Stomach (tissue), 4 donors: ENCODE results near the gene KLHL29.

Source experiments
- POLR2A ChIP-seq, 4 donors: fragments of 450-650 bp; IDR thresholded peaks; one replicate each; pipeline ENCODE4 v1.6.1; 2016; ENCODE audit warnings: antibody characterized with exemption in 4 of 4, control low read depth in 2 of 4, mild to moderate bottlenecking in 1 of 4, moderate library complexity in 1 of 4
- TF ChIP-seq, protein P1 (sequence below), 7 experiments: fragments of 450-650 bp in 4 of 7; fragments of 200-600 bp in 3 of 7; sonication (generic) in 3 of 7; IDR thresholded peaks; one replicate each; pipeline ENCODE4 v1.5.1; 2016 to 2019; ENCODE audit warnings: antibody characterized with exemption in 7 of 7, control low read depth in 2 of 7, mild to moderate bottlenecking in 1 of 7

DNA sequence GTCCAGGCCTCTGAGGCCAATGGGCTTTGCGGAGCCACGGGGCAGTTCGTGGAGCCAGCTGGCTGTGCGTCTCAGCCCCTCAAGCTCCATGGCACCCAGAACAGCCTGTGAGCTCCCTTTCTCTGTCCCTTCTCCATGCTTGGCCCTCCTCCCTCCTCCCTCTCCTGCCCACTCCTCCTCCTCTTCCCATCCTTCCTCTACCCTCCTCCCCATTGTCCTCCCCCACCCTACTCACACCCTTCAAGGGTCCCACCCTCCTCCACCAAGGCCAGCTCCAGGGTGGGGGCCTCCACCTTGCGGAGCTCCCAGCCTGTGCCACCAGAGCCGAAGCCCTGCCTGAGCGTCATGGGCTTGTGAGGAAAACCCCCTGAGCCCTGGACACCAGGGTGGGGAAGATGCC lies 273.0 kb downstream of the KLHL29 start:
- TF ChIP-seq POLR2A (IDR thresholded peaks at IDR 0.05), result no peak
- TF ChIP-seq, protein P1, sequence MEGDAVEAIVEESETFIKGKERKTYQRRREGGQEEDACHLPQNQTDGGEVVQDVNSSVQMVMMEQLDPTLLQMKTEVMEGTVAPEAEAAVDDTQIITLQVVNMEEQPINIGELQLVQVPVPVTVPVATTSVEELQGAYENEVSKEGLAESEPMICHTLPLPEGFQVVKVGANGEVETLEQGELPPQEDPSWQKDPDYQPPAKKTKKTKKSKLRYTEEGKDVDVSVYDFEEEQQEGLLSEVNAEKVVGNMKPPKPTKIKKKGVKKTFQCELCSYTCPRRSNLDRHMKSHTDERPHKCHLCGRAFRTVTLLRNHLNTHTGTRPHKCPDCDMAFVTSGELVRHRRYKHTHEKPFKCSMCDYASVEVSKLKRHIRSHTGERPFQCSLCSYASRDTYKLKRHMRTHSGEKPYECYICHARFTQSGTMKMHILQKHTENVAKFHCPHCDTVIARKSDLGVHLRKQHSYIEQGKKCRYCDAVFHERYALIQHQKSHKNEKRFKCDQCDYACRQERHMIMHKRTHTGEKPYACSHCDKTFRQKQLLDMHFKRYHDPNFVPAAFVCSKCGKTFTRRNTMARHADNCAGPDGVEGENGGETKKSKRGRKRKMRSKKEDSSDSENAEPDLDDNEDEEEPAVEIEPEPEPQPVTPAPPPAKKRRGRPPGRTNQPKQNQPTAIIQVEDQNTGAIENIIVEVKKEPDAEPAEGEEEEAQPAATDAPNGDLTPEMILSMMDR (IDR thresholded peaks at IDR 0.05), result no peak
